Renal cortical epithelial cell (primary cell): ENCODE results near the gene DMRTB1. TPM values are rescaled to one million over a fixed set of nuclear protein-coding genes. Genes with fewer than 3 reads are reported as not detected.

ENCODE experiments used
- DNase-seq: peaks from one replicate; pipeline ENCODE4 v3.0.0-alpha.2; 2011; ENCODE audit warnings: low read depth
- total RNA-seq: library from RNA; depleted of rRNA; stranded (reverse); fragments of >200 nt; gene quantifications from 2 replicates; pipeline ENCODE4 v1.2.3, GENCODE V29; 2014

DMRTB1 gene
- total RNA-seq, 1 donor from 2014 or later, result not detected

GRCh38 chr1:53508056-53508990 is 49.1 kb downstream of the DMRTB1 start:
- DNase-seq, result no peak

GRCh38 chr1:53508991-53509666 is 49.9 kb downstream of the DMRTB1 start:
- peak; percentile 64 for DNase-seq

GRCh38 chr1:53509775-53510174 is 50.6 kb downstream of the DMRTB1 start:
- DNase-seq, result no peak

- no peak for DNase-seq
Observed at GRCh38 chr1:53510215-53510614, 51.0 kb downstream of the DMRTB1 start.

GRCh38 chr1:53511323-53511932 is 52.2 kb downstream of the DMRTB1 start:
- DNase-seq, result no peak

- DNase-seq, result no peak
Observed at GRCh38 chr1:53511933-53512806, 53.0 kb downstream of the DMRTB1 start.

- no peak for DNase-seq
Observed at GRCh38 chr1:53512807-53513755, 53.9 kb downstream of the DMRTB1 start.

GRCh38 chr1:53513846-53514245 is 54.6 kb downstream of the DMRTB1 start:
- no peak for DNase-seq

- no peak for DNase-seq
Observed at GRCh38 chr1:53514436-53514835, 55.2 kb downstream of the DMRTB1 start.

GRCh38 chr1:53516181-53516580 is 57.0 kb downstream of the DMRTB1 start:
- no peak for DNase-seq

Other genes with a start within 250 kb of the DMRTB1 start
- gene CZIB, start 238.8 kb upstream of the DMRTB1 start, total RNA-seq, result 33.2 and 34.7 TPM in 2 replicates
- gene MAGOH, start 220.9 kb upstream of the DMRTB1 start, total RNA-seq, result 32.6 and 40.6 TPM in 2 replicates
- gene LRP8, start 131.3 kb upstream of the DMRTB1 start, total RNA-seq, result 2.9 and 18.9 TPM in 2 replicates